ENCODE data around the gene RAB5A.

GRCh38 chr3:20013396-20013795 lies 66.5 kb downstream of the RAB5A start:
- TF ChIP-seq POLR2A (IDR thresholded peaks at IDR 0.05) (no peak), CTCF (IDR thresholded peaks at IDR 0.05) (no peak), POLR2AphosphoS5 (IDR thresholded peaks at IDR 0.05) (no peak)

Data from upper lobe of left lung (tissue), 4 donors.